Activated CD8-positive, alpha-beta memory T cell treated with anti-CD3 and anti-CD28 coated beads for 36 hours (primary cell): Measurements from ENCODE around the gene SLC10A1. TPM values are rescaled to one million over a fixed set of nuclear protein-coding genes. Genes with fewer than 3 reads are reported as not detected.

ENCODE experiments used
- CTCF ChIA-PET: fragments of 350-600 bp; sonication (Branson Sonifier 250); formaldehyde crosslinking; loops from one replicate; lab custom pipeline; 2021; ENCODE audit warnings: antibody characterized with exemption; lab: Charles Lee
- POLR2A ChIA-PET: fragments of 350-600 bp; sonication (Branson Sonifier 250); formaldehyde crosslinking; loops from one replicate; lab custom pipeline; 2021; ENCODE audit warnings: antibody characterized with exemption; lab: Charles Lee
- total RNA-seq, 2 experiments: library from RNA; stranded (reverse); gene quantifications; one replicate each; pipeline ENCODE4 v1.2.3, GENCODE V29; 2021

SLC10A1 gene
- total RNA-seq, 2 experiments from 2014 or later = not detected

DNA sequence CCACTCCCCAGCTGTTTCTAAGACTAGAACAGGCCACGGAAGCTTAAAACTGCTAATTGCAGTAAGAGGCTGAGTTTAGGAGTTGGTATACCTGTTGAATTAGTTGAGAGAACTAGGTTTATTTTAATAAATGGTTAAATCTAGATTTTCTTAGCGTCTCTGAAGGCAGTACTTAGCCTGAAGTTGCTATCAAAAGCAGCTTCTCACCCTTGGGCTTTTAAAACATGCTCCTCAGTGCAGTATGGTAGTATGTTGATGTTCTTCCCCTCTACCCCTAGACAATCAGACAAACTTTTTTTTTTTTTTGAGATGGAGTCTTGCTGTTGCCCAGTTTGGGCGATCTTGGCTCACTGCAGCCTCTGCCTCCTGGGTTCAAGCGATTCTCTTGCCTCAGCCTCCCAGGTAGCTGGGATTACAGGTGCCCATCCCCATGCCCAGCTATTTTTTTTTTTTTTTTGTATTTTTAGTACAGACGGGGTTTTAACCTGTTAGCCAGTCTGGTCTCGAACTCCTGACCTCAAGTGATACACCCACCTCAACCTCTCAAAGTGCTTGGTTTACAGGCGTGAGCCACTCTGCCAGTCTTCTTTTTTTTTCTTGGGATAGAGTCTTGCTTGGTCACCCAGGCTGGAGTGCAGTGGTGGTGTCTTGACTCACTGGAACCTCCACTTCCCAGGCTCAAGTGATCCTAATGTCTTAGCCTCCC lies 23.3 kb downstream of the SLC10A1 start:
- ChIA-PET POLR2A (interaction anchor here (0.6 to 1.0 kb wide), 3 partner anchors 10 to 520 kb away, joined by 3 to 4 read pairs (median 4); no protein-coding TSS in a partner anchor), CTCF (interaction anchor here (1.2 kb wide), 1 partner anchor 44 kb away, joined by 4 read pairs; no protein-coding TSS in a partner anchor)

DNA sequence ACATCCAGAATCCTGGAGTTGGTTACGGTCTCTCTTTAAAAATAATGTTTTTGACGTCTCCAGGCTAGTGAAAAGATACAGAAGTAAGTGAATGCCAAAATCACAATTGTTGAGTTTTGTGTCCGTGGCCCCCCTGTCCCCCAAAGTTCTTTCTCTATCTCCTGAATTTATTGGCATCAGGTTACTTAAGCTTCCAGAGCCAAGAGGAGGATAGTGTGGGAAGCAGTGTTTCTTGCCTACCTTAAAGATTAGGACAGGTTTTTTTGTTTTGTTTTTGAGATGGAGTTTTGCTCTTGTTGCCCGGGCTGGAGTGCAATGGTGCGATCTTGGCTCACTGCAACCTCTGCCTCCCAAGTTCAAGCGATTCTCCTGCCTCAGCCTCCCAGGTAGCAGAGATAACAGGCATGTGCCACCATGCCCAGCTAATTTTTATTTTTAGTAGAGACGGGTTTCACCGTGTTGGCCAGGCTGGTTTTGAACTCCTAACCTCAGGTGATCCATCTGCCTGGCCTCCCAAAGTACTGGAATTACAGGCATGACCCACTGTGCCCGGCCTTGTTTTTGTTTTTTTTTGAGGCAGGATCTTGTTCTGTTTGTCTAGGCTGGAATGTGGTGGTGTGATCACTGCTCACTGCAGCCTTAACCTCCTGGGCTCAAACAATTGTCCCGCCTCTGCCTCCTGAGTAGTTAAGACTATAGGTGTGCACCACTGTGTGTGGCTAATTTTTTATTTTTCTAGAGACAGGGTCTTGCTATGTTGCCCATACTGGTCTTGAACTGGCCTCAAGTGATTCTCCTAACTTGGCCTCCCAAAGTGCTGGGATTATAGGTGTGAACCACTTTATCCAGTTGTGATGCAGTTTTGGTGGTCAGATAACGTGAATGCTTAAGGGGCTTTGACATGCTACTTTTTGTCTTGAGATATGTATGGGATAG lies 24.7 kb downstream of the SLC10A1 start:
- POLR2A ChIA-PET = no interaction called here

DNA sequence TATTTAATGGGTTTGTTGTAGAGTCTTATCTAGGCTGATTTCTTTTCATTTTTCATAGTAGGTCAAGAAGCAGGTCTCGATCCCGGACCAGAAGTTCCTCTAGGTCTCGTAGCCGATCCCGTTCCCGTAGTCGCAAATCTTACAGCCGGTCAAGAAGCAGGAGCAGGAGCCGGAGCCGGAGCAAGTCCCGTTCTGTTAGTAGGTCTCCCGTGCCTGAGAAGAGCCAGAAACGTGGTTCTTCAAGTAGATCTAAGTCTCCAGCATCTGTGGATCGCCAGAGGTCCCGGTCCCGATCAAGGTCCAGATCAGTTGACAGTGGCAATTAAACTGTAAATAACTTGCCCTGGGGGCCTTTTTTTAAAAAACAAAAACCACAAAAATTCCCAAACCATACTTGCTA lies 25.9 kb downstream of the SLC10A1 start:
- POLR2A ChIA-PET = no interaction called here

More for the DNA sequence above, 24.7 kb downstream of the SLC10A1 start:
- CTCF ChIA-PET = no interaction called here

DNA sequence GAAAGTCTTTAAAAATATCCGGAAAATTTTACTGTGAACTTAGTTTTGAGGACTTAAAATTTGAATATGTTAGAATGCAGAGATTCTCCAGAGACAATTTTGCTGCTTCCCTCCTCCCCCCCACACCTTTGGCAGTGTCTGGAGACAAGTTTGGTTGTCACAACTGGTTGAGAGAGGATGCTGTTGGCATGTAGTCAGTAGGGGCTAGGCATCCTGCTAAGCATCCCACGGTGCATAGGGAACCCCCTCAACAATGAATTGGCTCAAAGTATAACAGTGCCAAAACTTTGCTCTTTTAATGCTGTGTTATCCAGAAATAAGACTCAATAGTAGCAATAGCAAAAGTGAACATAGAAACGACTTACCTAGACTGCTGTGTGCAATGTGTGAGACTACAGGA lies 26.5 kb downstream of the SLC10A1 start:
- CTCF ChIA-PET = no interaction called here
- POLR2A ChIA-PET = no interaction called here

More for the DNA sequence above, 25.9 kb downstream of the SLC10A1 start:
- CTCF ChIA-PET = no interaction called here

DNA sequence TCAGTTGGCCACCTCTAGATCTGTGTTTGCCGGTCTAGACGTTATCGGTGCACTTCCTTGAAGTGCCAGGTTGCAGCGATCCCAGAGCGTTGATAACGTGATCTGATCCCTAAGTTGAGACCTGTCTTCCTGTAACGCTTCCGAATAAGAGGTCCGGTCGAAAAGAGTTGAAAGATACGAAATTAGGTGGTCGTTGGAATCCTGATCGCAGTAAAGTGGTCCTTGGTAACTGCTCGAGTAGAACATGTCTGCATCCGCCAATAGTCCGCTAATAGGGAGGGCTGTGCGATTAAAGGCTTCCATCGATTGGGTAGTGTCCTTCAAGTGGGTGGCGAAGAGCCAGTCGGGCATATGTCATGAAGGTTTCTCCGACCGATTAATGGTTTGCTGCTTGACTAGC lies 27.4 kb downstream of the SLC10A1 start:
- CTCF ChIA-PET = no interaction called here
- POLR2A ChIA-PET = no interaction called here

DNA sequence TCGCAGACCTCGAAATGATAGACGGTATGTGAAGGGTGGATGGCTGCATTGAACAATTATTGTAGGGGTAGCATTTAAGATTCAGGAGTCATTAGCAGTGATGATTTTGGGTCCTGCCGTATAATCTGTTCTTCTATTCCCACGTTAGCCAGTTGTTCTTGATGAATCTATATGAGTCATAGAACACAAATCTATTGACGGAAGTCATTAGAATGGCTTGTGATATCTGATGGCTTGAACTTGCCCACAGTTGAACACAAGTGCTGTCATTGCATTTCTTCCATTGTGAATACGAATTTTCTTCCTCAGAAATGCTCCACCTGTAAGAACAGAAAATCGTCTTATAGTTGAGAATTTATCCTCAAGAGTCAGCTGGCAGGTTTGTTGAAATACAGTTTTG lies 28.2 kb downstream of the SLC10A1 start:
- ChIA-PET POLR2A (no interaction called here), CTCF (interaction anchor here (1.4 kb wide), 1 partner anchor 8 kb away, joined by 3 read pairs; no protein-coding TSS in a partner anchor)

DNA sequence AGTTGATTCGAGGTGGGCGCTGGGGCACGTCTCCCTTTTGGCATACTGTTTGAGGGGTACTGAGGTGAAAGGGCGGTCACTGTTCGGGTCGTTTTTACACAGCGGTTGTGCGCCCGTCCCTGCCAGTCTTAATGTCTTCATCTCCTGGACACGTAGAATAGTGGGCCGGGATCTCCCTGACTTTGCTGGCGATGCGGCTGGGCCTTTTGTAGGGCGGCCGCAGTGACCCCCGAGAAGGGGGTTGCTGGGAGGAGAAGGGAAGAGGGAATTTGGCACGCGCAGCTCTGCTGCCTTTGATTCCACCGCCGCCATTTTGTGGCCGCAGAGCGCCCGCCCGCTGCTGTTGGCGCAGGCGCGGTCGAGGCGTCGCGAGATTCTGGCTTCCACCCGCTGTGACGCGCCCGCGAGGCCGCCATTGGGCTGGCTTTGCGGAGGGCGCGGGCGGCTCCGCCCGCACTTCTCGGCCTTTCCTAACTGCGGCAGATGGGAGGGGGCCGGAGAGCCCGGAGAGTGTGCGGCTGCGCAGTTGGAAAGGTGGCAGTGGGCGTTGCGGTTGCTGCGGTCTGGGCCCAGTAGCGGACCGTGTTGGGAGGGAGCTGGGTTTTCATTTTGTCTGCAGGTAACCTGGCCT lies 29.6 kb downstream of the SLC10A1 start:
- ChIA-PET POLR2A (interaction anchor here (0.6 to 1.5 kb wide), 4 partner anchors 13 to 155 kb away, joined by 3 to 7 read pairs (median 4); no protein-coding TSS in a partner anchor), CTCF (interaction anchor here (1.4 kb wide), 1 partner anchor 10 kb away, joined by 3 read pairs; no protein-coding TSS in a partner anchor)

DNA sequence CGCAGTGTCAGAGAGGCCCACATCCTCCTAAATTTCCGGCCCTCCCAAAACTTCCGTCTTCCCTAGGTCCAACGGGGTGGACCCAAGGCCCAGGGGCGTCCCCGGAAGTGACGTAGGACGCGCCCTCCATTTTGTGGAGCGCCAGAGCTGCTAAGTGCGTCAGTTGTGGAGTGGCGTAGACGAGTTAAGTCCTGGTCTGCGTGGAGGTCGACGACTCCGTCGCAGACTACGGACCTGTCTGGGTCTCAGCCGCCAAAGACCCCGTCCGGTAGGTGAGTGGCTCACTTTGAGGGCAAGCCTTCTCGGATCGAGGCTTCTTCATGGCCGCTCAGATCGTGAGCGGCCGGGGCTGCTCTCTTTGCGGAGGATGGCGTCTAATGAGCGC lies 30.1 kb downstream of the SLC10A1 start, which contains the start of gene SRSF5:
SRSF5 (plus strand) TSS at position 159 of the 385 bp plus-strand sequence. CDS start 1,015 bp downstream, outside the sequence.
- CTCF ChIA-PET = interaction anchor here (0.6 kb wide), 2 partner anchors 40 to 163 kb away, joined by 3 to 5 read pairs; no protein-coding TSS in a partner anchor
- POLR2A ChIA-PET = interaction anchor here (0.6 to 1.5 kb wide), 5 partner anchors 14 to 156 kb away, joined by 3 to 7 read pairs (median 4); partner anchors contain the start of gene SUSD6

DNA sequence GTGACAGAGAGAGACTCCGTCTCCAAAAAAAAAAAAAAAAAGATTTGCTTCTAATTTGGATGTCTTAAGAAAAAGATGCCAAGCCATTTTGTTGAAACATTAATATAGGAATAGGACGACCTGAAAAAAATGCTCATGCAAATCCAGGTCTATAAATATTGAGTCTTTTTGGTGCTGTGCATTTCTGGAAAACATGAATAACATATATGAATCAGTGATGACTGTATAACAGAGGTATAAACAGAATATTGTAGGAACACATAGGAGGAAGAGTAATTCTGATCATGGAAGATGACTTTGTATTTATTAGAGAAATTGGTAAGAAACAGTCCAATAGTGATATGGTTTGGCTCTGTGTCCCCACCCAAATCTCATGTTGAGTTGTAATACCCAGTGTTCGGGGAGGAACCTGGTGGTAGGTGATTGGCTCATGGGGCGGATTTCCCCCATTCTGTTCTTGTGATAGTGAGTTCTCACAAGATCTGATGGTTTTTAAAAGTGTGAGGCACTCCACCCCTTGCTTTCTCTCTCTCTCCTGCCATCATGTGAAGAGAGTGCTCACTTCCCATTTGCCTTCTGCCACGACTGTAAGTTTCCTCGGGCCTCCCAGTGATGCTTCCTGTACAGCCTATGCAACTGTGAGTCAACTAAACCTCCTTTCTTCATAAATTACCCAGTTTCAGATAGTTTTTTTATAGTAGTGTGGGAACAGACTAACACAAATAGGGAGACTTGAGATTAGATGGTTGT lies 33.1 kb downstream of the SLC10A1 start:
- ChIA-PET POLR2A (no interaction called here), CTCF (no interaction called here)

DNA sequence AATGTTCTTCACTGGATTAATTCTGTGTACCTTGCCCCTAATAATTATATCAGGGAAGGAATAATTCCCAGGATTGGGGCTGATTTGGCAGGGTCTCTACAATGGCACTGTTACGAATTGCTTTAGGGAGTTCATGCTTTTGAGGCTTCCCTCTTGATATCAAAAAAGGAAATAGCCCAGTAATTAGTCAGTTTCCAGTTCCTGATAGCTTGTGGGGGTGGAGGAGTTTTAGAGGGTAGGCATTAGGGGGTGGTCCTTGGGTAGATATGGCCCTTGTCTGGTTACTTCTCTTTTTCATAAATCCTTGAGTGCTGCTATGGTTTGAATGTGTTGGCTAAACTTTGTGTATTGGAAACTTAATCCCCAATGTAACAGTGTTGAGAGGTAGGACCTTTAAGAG lies 36.2 kb downstream of the SLC10A1 start:
- CTCF ChIA-PET = no interaction called here
- POLR2A ChIA-PET = no interaction called here

DNA sequence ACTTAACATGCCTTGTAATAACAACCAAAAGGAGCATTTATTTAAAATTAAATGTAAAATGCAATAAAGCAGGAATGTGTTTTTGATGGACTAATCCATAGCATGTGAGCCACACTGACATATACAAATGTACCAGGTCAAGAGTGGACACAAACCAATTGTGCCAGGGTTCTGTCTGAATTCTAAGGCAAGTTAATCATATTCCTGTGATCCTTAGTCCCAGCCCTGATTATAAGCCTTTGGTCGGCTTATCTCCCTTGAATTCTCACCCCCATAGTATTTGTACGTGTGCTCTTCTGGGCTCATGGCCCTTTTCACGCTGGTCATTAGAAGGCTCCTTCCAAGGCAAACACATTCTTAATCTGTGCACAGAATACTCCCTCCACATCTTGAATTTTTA lies 40.7 kb downstream of the SLC10A1 start:
- CTCF ChIA-PET = no interaction called here
- POLR2A ChIA-PET = no interaction called here

DNA sequence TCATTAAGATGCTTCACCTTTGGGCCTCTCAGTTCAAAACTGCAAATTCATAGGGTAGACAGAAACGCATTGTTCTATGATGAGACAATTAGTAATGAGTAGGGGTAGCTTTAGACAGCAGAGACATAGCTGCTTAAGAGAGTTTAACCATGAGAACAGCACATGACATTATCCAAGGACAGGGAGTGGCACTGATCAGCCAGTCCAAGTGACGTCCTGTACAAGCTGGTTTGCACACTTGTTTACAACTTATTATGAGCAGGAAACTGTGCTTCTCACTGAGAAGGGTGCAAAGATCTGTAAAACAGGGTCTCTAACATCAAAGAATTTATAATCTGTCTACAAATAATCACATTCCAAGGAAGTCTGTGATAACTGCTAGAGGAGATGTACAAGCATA lies 41.3 kb downstream of the SLC10A1 start:
- ChIA-PET POLR2A (no interaction called here), CTCF (no interaction called here)

DNA sequence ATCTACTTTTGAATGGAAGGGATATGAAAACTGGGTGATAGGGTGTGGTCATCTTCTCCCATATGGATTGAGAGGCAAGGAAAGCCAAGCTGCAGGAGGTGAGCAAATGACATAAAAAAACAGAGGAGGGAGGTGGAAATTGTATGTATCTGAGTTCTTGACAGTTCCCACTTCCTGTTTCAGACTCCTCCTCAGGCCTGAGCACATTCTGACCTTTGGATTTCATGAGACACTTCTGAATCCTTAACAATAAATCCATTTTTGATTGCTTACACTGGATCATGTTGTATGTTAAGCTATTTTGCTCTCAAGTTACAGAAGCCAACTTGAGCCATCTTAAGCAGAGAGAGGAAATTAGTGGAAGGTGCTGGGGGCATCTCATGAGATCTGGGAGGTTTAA lies 41.7 kb downstream of the SLC10A1 start:
- CTCF ChIA-PET = no interaction called here
- POLR2A ChIA-PET = no interaction called here

DNA sequence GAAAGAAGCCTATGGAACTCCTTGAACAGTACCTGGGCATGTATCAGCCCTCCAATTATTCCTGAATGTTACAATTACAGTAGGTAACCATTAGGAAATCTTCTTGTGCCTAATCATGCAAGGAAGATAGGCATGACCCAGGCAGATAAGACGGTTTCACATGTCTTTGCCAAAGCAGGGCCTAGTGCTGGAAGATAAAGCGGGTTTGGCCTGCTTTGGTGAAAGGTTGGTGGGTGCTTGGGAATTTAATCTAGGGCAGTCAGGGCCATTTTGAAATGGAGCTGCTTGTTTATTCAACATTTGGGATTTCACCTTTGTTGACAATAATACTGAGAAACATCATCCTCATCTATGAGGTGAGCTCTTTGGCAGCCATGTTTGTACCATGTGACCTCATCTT lies 42.6 kb downstream of the SLC10A1 start:
- CTCF ChIA-PET = interaction anchor here (0.7 to 1.2 kb wide), 3 partner anchors 10 to 418 kb away, joined by 3 to 5 read pairs (median 3); no protein-coding TSS in a partner anchor
- POLR2A ChIA-PET = no interaction called here

DNA sequence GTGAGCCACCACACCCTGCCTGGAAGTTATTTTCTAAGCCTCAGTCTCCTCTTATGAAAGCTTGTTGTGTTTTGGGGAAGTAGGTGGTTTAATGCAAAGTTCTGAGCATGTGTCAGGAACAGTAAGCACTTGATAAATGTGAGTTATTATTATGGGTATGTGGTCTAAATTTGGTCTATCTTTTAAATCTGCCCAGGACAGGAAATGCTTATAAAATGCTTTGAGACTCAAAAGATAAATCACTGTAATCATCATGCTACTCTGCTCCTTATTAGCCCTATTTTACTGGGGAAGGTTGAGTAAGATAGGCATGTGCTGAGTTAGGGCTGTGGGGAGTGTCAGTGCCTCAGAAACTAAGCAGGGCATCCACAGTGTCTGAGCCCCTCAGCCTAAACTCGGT lies 43.2 kb downstream of the SLC10A1 start:
- CTCF ChIA-PET = interaction anchor here (1.2 kb wide), 1 partner anchor 26 kb away, joined by 5 read pairs; no protein-coding TSS in a partner anchor
- POLR2A ChIA-PET = no interaction called here

DNA sequence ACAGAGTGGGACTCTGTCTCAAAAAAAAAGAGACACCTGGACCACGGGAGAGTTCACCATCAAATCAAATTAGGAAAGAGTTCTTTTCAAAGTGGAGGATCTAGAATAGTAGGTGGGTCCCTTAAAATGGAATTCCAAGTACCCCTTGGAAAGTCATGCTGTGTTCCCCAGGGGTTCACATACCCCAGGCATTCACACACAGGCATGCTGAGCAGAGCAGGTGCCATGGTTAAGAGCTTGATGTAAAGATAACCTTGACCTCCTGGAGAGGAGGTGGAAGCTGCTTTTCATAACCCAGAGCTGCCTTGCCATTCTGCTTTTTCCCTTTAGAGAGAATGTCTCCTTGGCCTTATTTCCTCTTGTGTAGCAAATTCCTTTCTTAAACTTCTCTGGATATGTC lies 44.3 kb downstream of the SLC10A1 start:
- POLR2A ChIA-PET = no interaction called here
- CTCF ChIA-PET = interaction anchor here (0.6 kb wide), 1 partner anchor 242 kb away, joined by 3 read pairs; no protein-coding TSS in a partner anchor

DNA sequence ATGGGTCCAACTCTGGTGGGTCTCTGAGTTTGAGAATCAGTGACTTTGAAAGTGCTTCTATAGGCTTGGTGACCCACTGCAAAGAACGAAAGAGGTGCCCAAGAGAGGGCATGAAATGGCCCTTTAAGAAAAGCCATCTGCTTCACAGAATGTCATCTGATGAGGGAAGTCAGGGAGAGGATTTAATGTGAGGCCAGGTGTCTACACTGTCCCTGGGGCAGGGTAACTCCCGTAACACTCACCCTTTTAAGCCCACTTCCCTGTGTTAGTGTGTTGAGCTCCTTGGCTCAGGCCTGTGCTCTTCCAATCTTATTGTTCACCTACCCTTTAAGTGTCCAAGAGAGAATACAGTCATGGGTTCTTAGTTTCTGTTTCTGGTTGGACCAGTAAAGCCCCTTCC lies 46.5 kb downstream of the SLC10A1 start:
- ChIA-PET POLR2A (no interaction called here), CTCF (no interaction called here)

DNA sequence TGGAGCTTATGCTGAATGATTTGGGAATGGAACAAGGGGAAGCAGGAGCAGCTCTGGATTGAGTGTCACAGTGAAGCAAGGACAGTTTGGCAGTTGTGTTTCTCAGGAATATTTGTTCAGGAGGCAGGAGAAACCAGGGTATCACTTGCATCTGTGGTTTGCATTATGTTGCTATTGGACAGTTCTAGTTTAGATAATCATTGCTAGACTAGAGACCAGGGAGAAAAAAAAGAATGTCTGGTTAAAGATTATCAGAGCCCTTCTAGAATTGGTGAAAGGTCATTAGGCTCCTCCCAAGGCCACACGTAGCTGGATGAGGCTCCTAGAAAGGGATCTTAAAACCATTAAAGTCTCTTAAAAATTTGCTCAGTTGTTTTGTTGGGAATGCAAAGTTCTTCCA lies 47.1 kb downstream of the SLC10A1 start:
- ChIA-PET CTCF (no interaction called here), POLR2A (no interaction called here)
